Adrenal gland (tissue), 12 donors: ENCODE results near the gene GPSM3. TPM values are rescaled to one million over a fixed set of nuclear protein-coding genes. Genes with fewer than 3 reads are reported as not detected.
"Not testable (repeated sequence)": the region's sequence is repeated elsewhere in the genome, so short reads cannot be mapped to it uniquely, and the experiment has no call there.

Source experiments
- DNase-seq, 7 donors: peaks; one replicate each; pipeline ENCODE4 v3.0.0-alpha.2; 2019 to 2020
- H3K27ac ChIP-seq, 5 donors: fragments of 200-600 bp; sonication (generic) in 4 of 5; 1 replicate in 3 of 5; 2 replicates in 2 of 5; pipeline versions ENCODE4 v1.5.1 to v1.8.0; 2016 to 2020; ENCODE audit warnings: mild to moderate bottlenecking in 1 of 5
- H3K27me3 ChIP-seq: fragments of 200-600 bp; 2 replicates; pipeline ENCODE4 v1.8.0; 2021
- H3K36me3 ChIP-seq, 2 donors: fragments of 200-600 bp; replicated peaks in 1 of 2; 1 replicate in 1 of 2; 2 replicates in 1 of 2; pipeline versions ENCODE4 v1.5.1 to v1.8.0; 2018 to 2022
- H3K4me1 ChIP-seq, 2 donors: fragments of 200-600 bp; replicated peaks in 1 of 2; 1 replicate in 1 of 2; 2 replicates in 1 of 2; pipeline versions ENCODE4 v1.5.1 to v1.8.0; 2018 to 2021
- H3K4me3 ChIP-seq, 4 donors: fragments of 200-600 bp; sonication (generic) in 3 of 4; one replicate each; pipeline ENCODE4 v1.5.1; 2016 to 2018
- H3K9me3 ChIP-seq, 3 donors: fragments of 200-600 bp; sonication (generic) in 1 of 3; replicated peaks in 1 of 3; 1 replicate in 2 of 3; 2 replicates in 1 of 3; pipeline versions ENCODE4 v1.5.1 to v1.8.0; 2016 to 2021
- CTCF ChIP-seq, 6 experiments: fragments of 450-650 bp in 4 of 6; fragments of 200-600 bp in 2 of 6; sonication (generic) in 1 of 6; IDR thresholded peaks; 1 replicate in 5 of 6; 2 replicates in 1 of 6; pipeline versions ENCODE4 v1.5.1 to v1.8.0; 2016 to 2021; ENCODE audit warnings: antibody characterized with exemption in 6 of 6, mild to moderate bottlenecking in 2 of 6, moderate library complexity in 1 of 6
- POLR2A ChIP-seq, 2 donors: fragments of 450-650 bp; IDR thresholded peaks; one replicate each; pipeline ENCODE4 v1.6.1; 2017; ENCODE audit warnings: antibody characterized with exemption in 2 of 2, mild to moderate bottlenecking in 2 of 2, moderate library complexity in 1 of 2
- WGBS, 4 donors: extraction: QIAGEN DNeasy Blood & Tissue Kit in 2 of 4; methylation state at CpG; one replicate each; pipeline versions ENCODE4 v1.1.5 to v1.1.7; 2013 to 2017; 5-methylcytosine and 5-hydroxymethylcytosine counted together
- intact Hi-C, 2 donors: fragments of 100-400 bp; cut with DNase I; formaldehyde crosslinking; loops; one replicate each; pipeline versions ENCODE4 v1.14.1 to v1.15.0; 2022 to 2023
- polyA plus RNA-seq, 3 donors: library from polyadenylated mRNA; stranded (reverse); fragments of 200-250 nt in 2 of 3; fragments of 350-450 nt in 1 of 3; fragmentation: Illumina TruSeq in 1 of 3; extraction: RNeasy Lipid Tissue Mini Kit (QIAGEN cat#74804) in 1 of 3; gene quantifications; one replicate each; pipeline ENCODE4 v1.2.3, GENCODE V29; 2013 to 2014
- total RNA-seq, 9 donors: library from RNA; depleted of rRNA in 4 of 9; stranded (reverse); fragments of >200 nt in 4 of 9; fragments of 120-200 nt in 1 of 9; fragmentation: NEBNext Ultra II Directional in 1 of 9; extraction: Animal tissue kit (Norgen Biotek cat#: 25700) in 1 of 9; gene quantifications; one replicate each; pipeline versions ENCODE4 v1.1.0 to v1.2.4, GENCODE V29; 2013 to 2023
- donor health status: healthy with polysubstance abuse.
- donor health status: Bipolar disorder and iron deficiency.
- donor health status: DM: yes; HTN: yes; CAD: no.
- donor health status: DM: no; HTN: no; CAD: no.
- donor health status: DM: no; HTN: no; CAD: no.
- donor health status: DM: yes; HTN: yes; CAD: no.

GPSM3 gene
- total and polyA plus RNA-seq, 12 donors: 3.8 to 40.3 (median 17.6) TPM

DNA sequence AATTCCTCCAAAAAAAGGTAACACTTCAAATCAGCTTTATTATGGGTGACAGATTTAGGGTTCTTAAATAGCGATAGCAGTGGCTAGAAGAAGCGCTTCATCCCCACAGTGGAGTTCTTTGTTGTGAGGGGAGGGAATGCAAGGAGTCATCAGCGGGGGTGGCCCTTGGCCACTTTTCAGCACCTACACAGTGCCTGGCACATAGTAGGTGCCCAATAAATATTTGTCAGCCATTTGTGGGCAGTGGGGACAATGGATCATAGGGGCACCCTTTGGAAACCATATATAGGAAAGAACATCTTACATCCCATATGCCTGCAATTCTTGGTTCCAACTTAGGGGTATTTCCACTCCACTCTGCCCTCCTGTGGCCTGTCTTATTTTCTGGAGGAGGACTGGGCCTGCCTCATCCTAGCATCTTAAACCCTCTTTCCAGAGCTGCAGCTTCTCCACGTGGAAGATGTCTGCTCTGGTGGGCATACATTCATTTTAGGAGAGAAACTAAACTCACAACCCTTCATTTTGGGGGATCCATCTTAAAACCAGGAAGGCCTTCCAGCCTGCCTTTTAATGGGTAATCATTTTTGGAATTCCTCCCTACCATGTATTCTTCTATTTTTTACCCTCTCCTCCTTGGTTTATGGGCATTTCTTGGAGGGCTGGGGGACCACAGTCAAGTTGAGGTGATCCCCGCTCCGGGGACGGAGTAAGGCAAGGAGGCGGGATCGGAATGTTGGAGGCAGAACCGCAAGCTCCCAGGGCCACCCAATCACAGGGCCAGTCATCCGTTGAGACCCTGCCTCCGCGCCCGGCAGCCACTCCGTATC, 2.6 kb upstream of the GPSM3 start:
- peaks cover 11 to 36% of the 10 kb centered on the region in 2 donors for H3K4me1 ChIP-seq
- peak in 5 of 7 donors; percentile 53 to 81 (median 63) for DNase-seq

GRCh38 chr6:32194388-32194787, 1.9 kb upstream of the GPSM3 start:
- DNase-seq: peak in 1 of 7 donors; percentile 58
- 90 to 95% (median 91%) methylated on average over 4 of the region's 4 CpGs for WGBS, 4 donors
- intact Hi-C loops: loop anchor here in 1 of 2 donors (5.0 kb wide), 1 partner anchor 82 kb away; no protein-coding TSS in a partner anchor
- no peak overlapping the region for H3K4me3 ChIP-seq
- TF ChIP-seq POLR2A (IDR thresholded peaks at IDR 0.05) (no peak), CTCF (IDR thresholded peaks at IDR 0.05) (no peak)
- no peaks in the 10 kb centered on the region for H3K36me3 ChIP-seq
- H3K9me3 ChIP-seq: no peaks in the 10 kb centered on the region
- H3K27ac ChIP-seq: peak overlapping the region in 3 of 5 donors; percentile 90 to 100 (median 98)
- peaks cover 11 to 36% of the 10 kb centered on the region in 2 donors for H3K4me1 ChIP-seq
- no peaks in the 10 kb centered on the region for H3K27me3 ChIP-seq

More for the DNA sequence above, 2.6 kb upstream of the GPSM3 start:
- TF ChIP-seq CTCF (IDR thresholded peaks at IDR 0.05) (peak; percentile 14 to 78 (median 52)), POLR2A (IDR thresholded peaks at IDR 0.05) (peak; percentile 47 to 76)
- Histone ChIP-seq H3K27me3 (no peaks in the 10 kb centered on the region), H3K9me3 (no peaks in the 10 kb centered on the region), H3K36me3 (no peaks in the 10 kb centered on the region), H3K27ac (peak overlapping the region; percentile 66 to 100 (median 91)), H3K4me3 (peak overlapping the region in 2 of 4 donors; percentile 5 to 51)
- 14 to 23% (median 15%) methylated on average over 10 to 15 of the region's 15 CpGs for WGBS, 4 donors
- intact Hi-C loops: loop anchor here in 1 of 2 donors (5.0 kb wide), 1 partner anchor 83 kb away; no protein-coding TSS in a partner anchor

- H3K27me3 ChIP-seq, H3K4me3 ChIP-seq, H3K9me3 ChIP-seq, H3K36me3 ChIP-seq: not testable (repeated sequence)
- intact Hi-C loops: loop anchor here in 1 of 2 donors (5.0 kb wide), 1 partner anchor 81 kb away; no protein-coding TSS in a partner anchor
- DNase-seq: peak in 1 of 7 donors; percentile 16
- H3K27ac ChIP-seq: peak overlapping the region in 3 of 5 donors; percentile 33 to 94 (median 79)
- H3K4me1 ChIP-seq: peaks cover 21 to 47% of the 10 kb centered on the region in 2 donors
- 79 to 84% (median 83%) methylated on average over 13 of the region's 13 CpGs for WGBS, 4 donors
These were observed 653 bp upstream of the GPSM3 start for GRCh38 chr6:32193096-32193495.

- Histone ChIP-seq H3K27me3 (no peaks in the 10 kb centered on the region), H3K4me1 (peaks cover 22 to 48% of the 10 kb centered on the region in 2 donors), H3K27ac (peak overlapping the region in 3 of 5 donors; percentile 33 to 94 (median 79)), H3K9me3 (no peaks in the 10 kb centered on the region), H3K36me3 (peaks cover 0 to 12% of the 10 kb centered on the region in 2 donors), H3K4me3 (peak overlapping the region in 1 of 4 donors; percentile 29)
- peak in 2 of 7 donors; percentile 27 for DNase-seq
- 65 to 73% (median 71%) methylated on average over 13 to 15 of the region's 15 CpGs for WGBS, 4 donors
- TF ChIP-seq CTCF (IDR thresholded peaks at IDR 0.05) (no peak), POLR2A (IDR thresholded peaks at IDR 0.05) (no peak)
- intact Hi-C loops: loop anchor here in 1 of 2 donors (5.0 kb wide), 1 partner anchor 80 kb away; no protein-coding TSS in a partner anchor
These were observed 491 bp downstream of the GPSM3 start for GRCh38 chr6:32191696-32192607.
